Mucosa of rectum (tissue), 2 donors: ENCODE data around the gene C14orf119.

Experiments
- H3K27ac ChIP-seq, 2 donors: one replicate each; pipeline ENCODE4 v1.7.0; 2013; ENCODE audit warnings: inconsistent platforms in 2 of 2, low read depth in 2 of 2, low read length in 2 of 2
- H3K27me3 ChIP-seq, 2 donors: one replicate each; pipeline ENCODE4 v1.7.0; 2013; ENCODE audit warnings: low read length in 2 of 2; ENCODE audit not compliant: control insufficient read depth in 2 of 2, insufficient read depth in 2 of 2
- H3K36me3 ChIP-seq, 2 donors: one replicate each; pipeline ENCODE4 v1.7.0; 2013; ENCODE audit warnings: low read length in 2 of 2; ENCODE audit not compliant: control insufficient read depth in 2 of 2, insufficient read depth in 2 of 2
- H3K4me1 ChIP-seq, 2 donors: one replicate each; pipeline ENCODE4 v1.7.0; 2013; ENCODE audit warnings: low read length in 2 of 2, mild to moderate bottlenecking in 1 of 2; ENCODE audit not compliant: control insufficient read depth in 2 of 2, insufficient read depth in 2 of 2
- H3K4me3 ChIP-seq, 2 donors: one replicate each; pipeline ENCODE4 v1.7.0; 2013; ENCODE audit warnings: low read length in 2 of 2
- H3K9ac ChIP-seq, 2 donors: one replicate each; pipeline ENCODE4 v1.7.0; 2013; ENCODE audit warnings: low read length in 2 of 2, low read depth in 1 of 2, mild to moderate bottlenecking in 1 of 2
- H3K9me3 ChIP-seq, 2 donors: one replicate each; pipeline ENCODE4 v1.7.0; 2013; ENCODE audit warnings: low read length in 2 of 2; ENCODE audit not compliant: control insufficient read depth in 2 of 2
- donor health status: healthy.
- donor health status: Normal muscosa, but diverticular disease.

The C14orf119 gene

GRCh38 chr14:23148591-23149249 lies 53.4 kb downstream of the C14orf119 start:
- Histone ChIP-seq H3K27me3 (no peaks in the 10 kb centered on the region), H3K9me3 (no peaks in the 10 kb centered on the region), H3K27ac (no peak overlapping the region), H3K9ac (no peak overlapping the region), H3K36me3 (no peaks in the 10 kb centered on the region), H3K4me1 (peaks cover 4 to 5% of the 10 kb centered on the region in 2 donors), H3K4me3 (no peak overlapping the region)

DNA sequence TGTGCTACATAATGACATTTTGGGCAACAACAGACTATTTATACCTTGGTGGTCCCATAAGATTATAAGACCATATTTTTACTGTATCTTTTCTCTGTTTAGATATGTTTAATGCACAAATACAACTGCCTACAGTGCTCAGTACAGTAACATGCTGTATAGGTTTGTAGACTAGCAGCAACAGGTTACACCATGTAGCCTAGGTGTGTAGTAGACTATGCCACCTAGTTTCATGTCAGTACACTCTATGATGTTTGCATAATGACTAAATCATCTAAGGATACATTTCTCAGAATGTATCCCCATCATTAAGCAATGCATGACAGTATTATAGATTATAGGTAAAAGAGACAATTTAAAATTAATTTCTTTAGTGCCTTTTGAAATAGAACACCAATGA lies 54.4 kb downstream of the C14orf119 start:
- H3K36me3 ChIP-seq, result no peaks in the 10 kb centered on the region
- no peaks in the 10 kb centered on the region for H3K27me3 ChIP-seq
- H3K4me1 ChIP-seq, result peaks cover 14 to 15% of the 10 kb centered on the region in 2 donors
- no peaks in the 10 kb centered on the region for H3K9me3 ChIP-seq
- H3K27ac ChIP-seq, result no peak overlapping the region
- H3K4me3 ChIP-seq, result no peak overlapping the region
- no peak overlapping the region for H3K9ac ChIP-seq
